T-cell (primary cell): ENCODE results near the gene CFAP74. TPM values are rescaled to one million over a fixed set of nuclear protein-coding genes. Genes with fewer than 3 reads are reported as not detected.
A peak's percentile ranks its signal among the peaks of the same experiment; 100 is the strongest.

ENCODE experiments used
- ATAC-seq, 4 experiments: fragments of 200-7000 bp in 3 of 4; fragments of 150-1000 bp in 1 of 4; cut with Tn5 transposase; replicated peaks in 1 of 4; 1 replicate in 3 of 4; 2 replicates in 1 of 4; pipeline ENCODE4 v1.10.0; 2021; ENCODE audit warnings: moderate library complexity in 3 of 4, mild to moderate bottlenecking in 2 of 4, moderate number of reproducible peaks in 1 of 4
- CTCF ChIA-PET, 2 donors: fragments of 300-600 bp; sonication (Branson Sonifier 250); formaldehyde crosslinking; loops; one replicate each; lab custom pipeline; 2022; ENCODE audit warnings: antibody characterized with exemption in 2 of 2; lab: Charles Lee
- POLR2A ChIA-PET, 2 donors: fragments of 300-600 bp; sonication (Branson Sonifier 250); formaldehyde crosslinking; loops; one replicate each; lab custom pipeline; 2022; ENCODE audit warnings: antibody characterized with exemption in 2 of 2; lab: Charles Lee
- DNase-seq, 35 experiments: peaks; one replicate each; pipeline versions ENCODE4 v3.0.0 to v3.0.0-alpha.2; 2013 to 2023
- H3K27ac ChIP-seq: one replicate; pipeline ENCODE4 v1.5.1; 2013; ENCODE audit warnings: low read length
- H3K27me3 ChIP-seq, 2 experiments: replicated peaks in 1 of 2; 1 replicate in 1 of 2; 2 replicates in 1 of 2; pipeline versions ENCODE4 v1.6.1 to v1.7.0; 2013; ENCODE audit warnings: low read length in 1 of 2, mixed read lengths in 1 of 2; ENCODE audit not compliant: control insufficient read depth in 2 of 2, insufficient read depth in 2 of 2; ENCODE audit errors: extremely low read depth in 1 of 2
- H3K36me3 ChIP-seq, 2 donors: 1 replicate in 1 of 2; 2 replicates in 1 of 2; pipeline versions ENCODE4 v1.6.1 to v1.7.0; 2013; ENCODE audit warnings: low read length in 1 of 2; ENCODE audit not compliant: control insufficient read depth in 2 of 2, insufficient read depth in 1 of 2; ENCODE audit errors: extremely low read depth in 1 of 2
- H3K4me1 ChIP-seq, 2 experiments: 1 replicate in 1 of 2; 2 replicates in 1 of 2; pipeline versions ENCODE4 v1.6.1 to v1.7.0; 2013; ENCODE audit warnings: low read length in 2 of 2, mixed read lengths in 1 of 2; ENCODE audit not compliant: insufficient read depth in 2 of 2, control insufficient read depth in 1 of 2; ENCODE audit errors: extremely low read depth in 1 of 2
- H3K4me3 ChIP-seq, 2 donors: 1 replicate in 1 of 2; 2 replicates in 1 of 2; pipeline versions ENCODE4 v1.5.1 to v1.7.0; 2013; ENCODE audit warnings: mild to moderate bottlenecking in 2 of 2, low read length in 1 of 2, moderate library complexity in 1 of 2; ENCODE audit not compliant: control insufficient read depth in 1 of 2; ENCODE audit errors: extremely low read depth in 1 of 2
- H3K9me3 ChIP-seq: 2 replicates; pipeline ENCODE4 v1.7.0; 2013
- H3K27ac Mint-ChIP-seq, 2 donors: one replicate each; pipeline ENCODE4 v1.8.0; 2020 to 2021; ENCODE audit warnings: mild to moderate bottlenecking in 2 of 2, mixed read lengths in 2 of 2
- H3K27me3 Mint-ChIP-seq, 2 donors: one replicate each; pipeline ENCODE4 v1.8.0; 2021 to 2022; ENCODE audit warnings: mixed read lengths in 2 of 2
- H3K36me3 Mint-ChIP-seq: one replicate; pipeline ENCODE4 v1.8.0; 2021; ENCODE audit warnings: mixed read lengths
- H3K4me1 Mint-ChIP-seq, 3 donors: one replicate each; pipeline ENCODE4 v1.8.0; 2020 to 2022; ENCODE audit warnings: mixed read lengths in 3 of 3, mild to moderate bottlenecking in 1 of 3
- H3K4me3 Mint-ChIP-seq, 3 donors: one replicate each; pipeline ENCODE4 v1.8.0; 2020 to 2022; ENCODE audit warnings: mild to moderate bottlenecking in 3 of 3, mixed read lengths in 3 of 3, moderate library complexity in 3 of 3
- H3K9me3 Mint-ChIP-seq, 3 donors: one replicate each; pipeline ENCODE4 v1.8.0; 2020 to 2022; ENCODE audit warnings: mixed read lengths in 3 of 3
- WGBS: methylation state at CpG from one replicate; pipeline ENCODE4 v1.1.5; 2013; ENCODE audit warnings: missing lambda C conversion rate; ENCODE audit not compliant: insufficient coverage; 5-methylcytosine and 5-hydroxymethylcytosine counted together
- total RNA-seq, 35 experiments: library from RNA in 6 of 35; stranded (reverse) in 6 of 35; fragments of 120-200 nt in 1 of 35; gene quantifications; one replicate each; pipeline versions ENCODE4 v1.2.1 to v1.2.4 and lab custom pipeline; 2013 to 2026

Gene CFAP74
- total RNA-seq, 5 donors from 2014 or later (not counting 1 experiment from before 2014, with no cell fraction given), result not detected

GRCh38 chr1:1876335-1876930 is 127.2 kb downstream of the CFAP74 start:
- DNase-seq (no peak), ATAC-seq (no peak)
- Histone ChIP-seq H3K27ac (no peak overlapping the region), H3K4me3 (no peak overlapping the region), H3K27me3 (no peaks in the 10 kb centered on the region), H3K9me3 (no peaks in the 10 kb centered on the region), H3K36me3 (peaks cover 0 to 47% of the 10 kb centered on the region in 2 donors), H3K4me1 (peaks cover 7 to 88% of the 10 kb centered on the region in 2 experiments)
- peaks cover 29% of the 10 kb centered on the region for H3K36me3 Mint-ChIP-seq
- H3K9me3 Mint-ChIP-seq, result no peaks in the 10 kb centered on the region
- peak overlapping the region; percentile 1 to 69 for H3K27ac Mint-ChIP-seq
- H3K4me3 Mint-ChIP-seq, result peak overlapping the region in 2 of 3 donors; percentile 39 to 64
- no peaks in the 10 kb centered on the region for H3K27me3 Mint-ChIP-seq
- ChIA-PET POLR2A (interaction anchor here in 1 of 2 donors (0.7 kb wide), 1 partner anchor 46 kb away, joined by 7 read pairs; no protein-coding TSS in a partner anchor), CTCF (interaction anchor here in 1 of 2 donors (0.6 kb wide), 1 partner anchor 31 kb away, joined by 4 read pairs; no protein-coding TSS in a partner anchor)
- 100% methylated on average over 1 of the region's 11 CpGs for WGBS
- H3K4me1 Mint-ChIP-seq, result peaks cover 80 to 90% (median 87%) of the 10 kb centered on the region in 3 donors

DNA sequence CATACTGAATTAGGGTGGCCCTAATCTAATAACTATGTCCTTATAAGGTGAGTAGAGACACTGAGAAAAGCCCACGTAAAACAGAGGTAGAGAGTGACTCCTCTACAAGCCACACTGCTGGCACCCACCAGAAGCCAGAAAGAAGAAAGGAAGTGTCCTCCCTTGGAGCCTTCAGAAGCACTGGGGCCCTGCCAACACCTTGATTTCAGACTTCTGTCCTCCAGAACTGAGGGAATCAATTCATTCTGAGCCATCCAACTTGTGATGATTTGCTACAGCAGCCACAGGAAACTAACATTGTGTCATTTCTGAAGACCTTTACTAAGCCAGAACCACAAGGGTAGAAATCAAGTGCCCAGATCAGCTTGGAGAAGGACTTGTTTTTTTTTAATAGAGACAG is 127.7 kb downstream of the CFAP74 start:
- Histone ChIP-seq H3K4me3 (no peak overlapping the region), H3K9me3 (no peaks in the 10 kb centered on the region), H3K27me3 (no peaks in the 10 kb centered on the region), H3K36me3 (peaks cover 0 to 47% of the 10 kb centered on the region in 2 donors), H3K27ac (no peak overlapping the region), H3K4me1 (peaks cover 7 to 88% of the 10 kb centered on the region in 2 experiments)
- Mint-ChIP-seq H3K4me1 (peaks cover 80 to 90% (median 87%) of the 10 kb centered on the region in 3 donors), H3K27ac (peak overlapping the region in 1 of 2 donors; percentile 69), H3K27me3 (no peaks in the 10 kb centered on the region), H3K9me3 (no peaks in the 10 kb centered on the region), H3K4me3 (peak overlapping the region; percentile 11 to 64 (median 28)), H3K36me3 (peaks cover 26% of the 10 kb centered on the region)
- no peak for ATAC-seq
- CTCF ChIA-PET, result interaction anchor here in 1 of 2 donors (0.6 kb wide), 1 partner anchor 32 kb away, joined by 4 read pairs; no protein-coding TSS in a partner anchor
- DNase-seq, result no peak
- POLR2A ChIA-PET, result no interaction called here
- WGBS, result 80% methylated on average over 1 of the region's 1 CpG

- POLR2A ChIA-PET, result interaction anchor here (0.6 to 0.7 kb wide), 2 partner anchors 9 to 26 kb away, joined by 3 to 8 read pairs; no protein-coding TSS in a partner anchor
- Histone ChIP-seq H3K4me1 (peaks cover 7 to 87% of the 10 kb centered on the region in 2 experiments), H3K36me3 (peaks cover 0 to 47% of the 10 kb centered on the region in 2 donors), H3K27me3 (no peaks in the 10 kb centered on the region), H3K27ac (no peak overlapping the region), H3K4me3 (no peak overlapping the region), H3K9me3 (no peaks in the 10 kb centered on the region)
- no peak overlapping the region for H3K4me3 Mint-ChIP-seq
- H3K27me3 Mint-ChIP-seq, result no peaks in the 10 kb centered on the region
- H3K4me1 Mint-ChIP-seq, result peaks cover 85 to 89% (median 89%) of the 10 kb centered on the region in 3 donors
- ATAC-seq (no peak), DNase-seq (no peak)
- H3K9me3 Mint-ChIP-seq, result no peaks in the 10 kb centered on the region
- peak overlapping the region in 1 of 2 donors; percentile 36 for H3K27ac Mint-ChIP-seq
- WGBS, result 97% methylated on average over 5 of the region's 7 CpGs
- CTCF ChIA-PET, result no interaction called here
- peaks cover 26% of the 10 kb centered on the region for H3K36me3 Mint-ChIP-seq
Observed at GRCh38 chr1:1874901-1875300, 128.7 kb downstream of the CFAP74 start.

DNA sequence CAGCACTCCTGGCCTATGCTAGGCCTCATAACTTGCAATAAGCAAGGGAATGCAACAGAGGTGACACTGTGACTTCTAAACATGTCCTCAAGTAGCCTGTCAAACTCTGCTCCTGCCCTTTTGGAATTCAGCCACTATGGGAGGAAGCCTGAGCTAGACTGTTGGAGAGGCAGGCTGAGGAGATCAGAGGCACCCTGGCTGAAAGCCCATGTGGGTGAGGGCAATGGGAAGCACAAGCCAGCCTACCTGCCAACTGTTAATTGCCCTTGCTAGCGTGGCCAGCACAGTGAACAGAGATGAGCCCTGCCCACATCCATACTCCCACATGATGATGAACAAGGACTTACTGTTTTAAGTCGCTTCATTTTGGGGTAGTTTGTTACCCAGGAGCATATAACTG is 130.4 kb downstream of the CFAP74 start:
- peaks cover 2 to 73% of the 10 kb centered on the region in 2 experiments for H3K4me1 ChIP-seq
- H3K27me3 Mint-ChIP-seq, result no peaks in the 10 kb centered on the region
- no peak overlapping the region for H3K27ac Mint-ChIP-seq
- no peaks in the 10 kb centered on the region for H3K9me3 Mint-ChIP-seq
- ATAC-seq, result no peak
- ChIA-PET CTCF (no interaction called here), POLR2A (no interaction called here)
- H3K27ac ChIP-seq, result no peak overlapping the region
- peaks cover 0 to 37% of the 10 kb centered on the region in 2 donors for H3K36me3 ChIP-seq
- H3K36me3 Mint-ChIP-seq, result peaks cover 23% of the 10 kb centered on the region
- DNase-seq, result no peak
- H3K4me3 Mint-ChIP-seq, result peak overlapping the region in 1 of 3 donors; percentile 42
- H3K4me1 Mint-ChIP-seq, result peaks cover 81 to 82% (median 81%) of the 10 kb centered on the region in 3 donors
- 100% methylated on average over 2 of the region's 2 CpGs for WGBS
- H3K9me3 ChIP-seq, result no peaks in the 10 kb centered on the region
- H3K4me3 ChIP-seq, result no peak overlapping the region
- H3K27me3 ChIP-seq, result no peaks in the 10 kb centered on the region

DNA sequence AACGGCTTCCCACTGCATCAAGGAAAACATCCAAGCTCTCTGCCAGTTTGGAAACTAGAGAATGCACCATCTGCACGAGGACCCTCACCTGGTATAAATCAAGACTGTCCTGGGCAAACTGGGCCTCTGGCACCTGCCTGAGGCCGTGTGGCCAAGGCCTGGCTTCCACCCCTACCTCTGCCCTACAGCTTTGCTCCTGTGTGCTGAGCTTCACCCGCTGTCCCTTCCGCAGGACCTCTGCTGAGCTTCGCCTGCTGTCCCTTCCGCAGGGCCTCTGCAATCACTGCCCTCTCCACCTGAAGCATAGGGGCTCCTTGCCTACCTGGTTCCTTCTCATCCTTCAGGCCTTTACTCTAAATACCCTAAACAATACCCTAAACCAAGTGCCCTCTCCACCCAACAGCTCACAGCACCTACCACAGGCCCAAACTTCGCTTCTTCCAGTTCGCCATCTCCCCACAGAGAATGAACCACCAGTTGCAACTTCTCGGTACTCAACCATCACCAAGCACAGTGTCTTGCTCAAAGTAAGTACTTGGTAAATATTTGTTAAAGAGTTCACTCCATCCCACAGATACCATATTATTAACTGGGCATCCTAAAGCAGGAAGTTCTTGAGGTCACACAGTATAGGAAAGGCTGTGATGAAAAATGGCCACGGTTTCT is 131.1 kb downstream of the CFAP74 start:
- peaks cover 0 to 37% of the 10 kb centered on the region in 2 donors for H3K36me3 ChIP-seq
- ATAC-seq (no peak), DNase-seq (no peak)
- H3K4me3 ChIP-seq, result no peak overlapping the region
- H3K4me3 Mint-ChIP-seq, result peak overlapping the region in 1 of 3 donors; percentile 42
- H3K4me1 ChIP-seq, result peaks cover 0 to 70% of the 10 kb centered on the region in 2 experiments
- no peaks in the 10 kb centered on the region for H3K9me3 Mint-ChIP-seq
- H3K27me3 Mint-ChIP-seq, result no peaks in the 10 kb centered on the region
- peak overlapping the region; percentile 51 to 54 for H3K27ac Mint-ChIP-seq
- H3K27ac ChIP-seq, result no peak overlapping the region
- no peaks in the 10 kb centered on the region for H3K9me3 ChIP-seq
- peaks cover 77 to 81% (median 80%) of the 10 kb centered on the region in 3 donors for H3K4me1 Mint-ChIP-seq
- WGBS, result 93% methylated on average over 8 of the region's 11 CpGs
- H3K27me3 ChIP-seq, result no peaks in the 10 kb centered on the region
- ChIA-PET POLR2A (interaction anchor here (0.5 to 0.9 kb wide), 3 partner anchors 10 to 33 kb away, joined by 3 to 4 read pairs (median 3); no protein-coding TSS in a partner anchor), CTCF (no interaction called here)
- H3K36me3 Mint-ChIP-seq, result peaks cover 23% of the 10 kb centered on the region
